ENCODE measurements around the gene PDK4. TPM values are rescaled to one million over a fixed set of nuclear protein-coding genes. Genes with fewer than 3 reads are reported as not detected.

PDK4 gene
- total and polyA plus RNA-seq, 9 of the 15 experiments (the other 6 are each of a cell fraction or from before 2014, with no cell fraction given) = 0.03 to 0.24 (median 0.08) TPM; not detected in 2

- no peak for TF ChIP-seq CHD7 (IDR thresholded peaks at IDR 0.05; ENCODE audit: low read depth, low read length)
- TF ChIP-seq CREB3L1 (IDR thresholded peaks at IDR 0.05; ENCODE audit: borderline replicate concordance, low read depth) = no peak
- no peak for TF ChIP-seq MED1 (CRISPR knock-in tag; IDR thresholded peaks at IDR 0.05; ENCODE audit: borderline replicate concordance)
- no peak for TF ChIP-seq ZNF41 (CRISPR knock-in tag; conservative IDR thresholded peaks at IDR 0.05)
Observed at GRCh38 chr7:95593343-95593742, 3.0 kb downstream of the PDK4 start (continued).

Measured in K562 (cell line).